ENCODE data around the gene TRNP1. TPM values are rescaled to one million over a fixed set of nuclear protein-coding genes. Genes with fewer than 3 reads are reported as not detected.
A peak's percentile ranks its signal among the peaks of the same experiment; 100 is the strongest.

Gene TRNP1
- total RNA-seq, 1 donor from 2014 or later = 106 TPM

DNA sequence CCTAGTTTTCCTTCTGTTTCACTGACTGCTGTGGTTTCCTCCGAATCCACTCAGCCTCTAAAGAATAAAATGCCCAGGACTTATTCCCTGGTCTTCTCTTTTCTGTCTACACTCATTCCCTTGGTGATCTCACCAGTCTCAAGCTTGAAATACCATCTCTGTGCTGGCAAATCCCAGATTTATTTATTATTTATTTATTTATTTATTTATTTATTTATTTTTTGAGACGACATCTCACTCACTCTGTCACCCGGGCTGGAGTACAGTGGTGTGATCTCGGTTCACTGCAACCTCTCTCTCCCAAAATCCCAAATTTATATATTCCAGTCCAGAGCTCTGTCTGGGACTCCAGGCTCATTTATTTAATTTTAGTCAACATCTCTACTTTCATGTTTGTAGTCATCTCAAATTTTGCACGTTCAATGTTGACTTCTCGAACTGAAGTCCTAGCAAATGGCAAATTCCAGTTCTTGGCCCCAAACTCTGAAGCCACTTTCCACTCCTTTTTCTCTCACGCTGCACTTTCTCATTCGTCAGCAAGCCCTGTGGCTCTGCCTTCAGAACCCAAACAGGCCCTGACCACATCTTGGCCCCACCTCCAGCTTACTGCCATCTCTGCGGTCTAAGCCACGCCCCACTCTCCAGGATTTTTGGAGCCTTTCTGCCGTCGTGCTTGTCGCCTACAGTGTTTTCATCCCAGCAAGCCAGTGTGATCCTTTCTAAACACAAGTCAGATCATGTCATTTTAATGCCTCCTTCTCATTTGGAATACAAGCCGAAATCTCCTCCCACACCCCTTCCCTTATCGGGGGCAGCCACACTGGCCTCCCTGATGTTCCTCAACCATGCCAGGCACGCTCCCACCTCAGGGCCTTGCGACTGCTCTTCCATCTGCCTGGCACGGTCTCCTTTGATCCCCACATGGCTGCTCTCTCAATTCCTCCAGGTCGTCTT is 33.4 kb downstream of the TRNP1 start:
- DNase-seq (ENCODE audit: low read depth) = peak; percentile 82

DNA sequence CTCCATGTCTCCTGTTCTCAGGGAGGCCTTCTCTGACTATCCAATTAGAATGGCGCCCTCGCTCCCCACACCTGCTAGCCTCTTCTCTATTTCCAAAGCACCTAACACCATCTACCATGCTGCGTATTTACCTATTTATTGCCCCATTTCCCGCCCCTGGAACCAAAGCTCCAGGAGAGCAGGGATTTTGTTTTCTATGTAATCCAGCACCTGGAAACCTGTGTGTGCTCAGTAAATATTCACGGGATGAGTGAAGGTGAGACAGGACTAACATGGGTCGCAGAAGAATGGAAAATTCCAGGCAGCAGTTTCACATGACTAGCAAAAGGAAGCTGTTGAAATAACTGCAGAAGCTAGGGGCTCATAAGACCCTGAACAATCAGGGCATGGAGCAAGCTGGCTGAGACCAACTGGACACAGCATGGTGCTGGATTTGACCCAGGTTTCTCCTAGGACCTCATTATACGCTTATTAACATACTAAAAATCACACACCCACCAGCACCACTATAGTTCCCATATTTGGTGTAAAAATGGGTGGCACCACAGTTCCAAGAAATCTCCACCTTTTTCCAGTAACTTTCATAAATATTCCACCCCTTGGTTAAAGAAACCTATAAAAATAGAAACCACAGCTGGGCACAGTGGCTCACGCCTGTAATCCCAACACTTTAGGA is 34.2 kb downstream of the TRNP1 start:
- peak; percentile 76 for DNase-seq (ENCODE audit: low read depth)

DNA sequence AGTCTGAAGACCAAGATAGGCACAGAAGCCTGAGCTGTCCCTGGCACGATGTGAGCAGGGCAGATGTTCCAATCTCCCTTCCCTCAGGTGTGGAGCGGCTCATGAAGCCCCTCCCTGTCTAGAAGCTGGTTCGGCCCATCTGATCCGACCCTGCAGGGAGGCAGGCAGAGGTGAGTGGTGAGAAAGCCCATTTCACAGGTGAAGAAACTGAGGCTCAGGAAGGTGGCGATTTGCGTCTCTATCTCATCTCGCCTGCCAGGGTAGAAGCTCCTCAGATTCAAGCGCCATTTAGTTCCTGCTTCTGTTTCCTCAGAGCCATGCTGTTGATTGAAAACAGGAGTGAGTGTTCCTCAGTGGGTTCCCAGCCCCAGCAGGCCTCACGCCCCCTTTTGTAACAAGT is 36.0 kb downstream of the TRNP1 start:
- DNase-seq (ENCODE audit: low read depth) = no peak

DNA sequence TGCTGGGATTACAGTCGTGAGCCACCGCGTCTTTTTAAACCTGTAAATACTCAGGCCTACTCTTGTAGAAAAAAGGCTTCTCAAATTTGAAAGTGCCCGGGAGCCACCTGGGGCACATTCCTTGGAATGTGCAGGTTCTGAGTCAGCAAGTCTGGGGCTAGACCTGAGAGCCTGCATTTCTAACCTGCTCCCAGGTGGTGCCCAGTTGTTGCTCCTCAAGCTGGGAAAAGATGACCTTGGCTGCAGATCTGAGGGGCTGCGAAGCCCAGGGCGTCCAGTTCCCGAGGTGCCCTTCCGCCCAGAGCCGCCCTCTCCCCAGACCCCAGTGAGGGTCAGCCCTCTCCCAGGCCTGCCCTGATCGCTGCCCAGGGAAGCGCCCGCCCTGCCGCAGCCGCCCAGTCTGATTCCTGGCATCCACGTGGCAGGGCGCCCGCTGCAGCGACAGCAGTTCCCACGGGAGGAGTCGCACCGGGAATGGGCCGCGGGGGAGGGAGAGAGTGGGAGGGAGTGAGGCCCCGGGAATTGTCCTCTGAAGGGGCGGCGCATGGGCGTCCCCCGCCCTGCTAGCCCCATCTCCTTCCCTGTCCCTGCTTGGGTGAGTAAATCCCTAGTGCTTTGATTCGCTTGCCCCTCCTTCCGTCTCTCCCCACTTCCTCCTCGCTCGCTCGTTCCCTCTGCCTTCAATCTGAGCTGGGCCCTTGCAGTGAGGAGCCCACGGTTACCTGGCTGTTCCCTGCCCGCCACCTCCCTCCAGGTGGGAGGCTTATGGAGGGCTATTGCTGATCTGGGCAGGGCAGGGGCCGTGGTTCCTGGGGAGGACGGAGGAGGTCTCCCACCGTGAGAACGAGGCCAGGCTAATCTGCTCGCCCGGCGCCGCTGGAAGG is 38.0 kb downstream of the TRNP1 start:
- peak; percentile 89 for DNase-seq (ENCODE audit: low read depth)

DNA sequence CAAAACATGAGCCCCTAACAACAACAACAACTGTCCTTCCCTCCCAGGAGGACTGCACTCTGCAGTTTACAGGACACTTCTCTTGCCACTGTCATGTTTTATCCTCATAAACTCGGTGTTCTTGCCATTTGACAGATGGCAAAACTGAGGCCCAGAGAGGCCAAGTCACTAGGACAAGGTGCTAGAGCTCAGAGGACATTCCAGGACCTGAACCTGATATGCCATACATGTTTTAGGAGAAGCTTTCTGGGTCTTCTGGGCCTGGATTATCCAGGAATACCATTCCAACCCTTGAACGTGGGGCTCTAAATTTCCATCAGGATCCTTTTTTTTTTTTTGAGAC is 38.6 kb downstream of the TRNP1 start:
- DNase-seq (ENCODE audit: low read depth) = no peak

DNA sequence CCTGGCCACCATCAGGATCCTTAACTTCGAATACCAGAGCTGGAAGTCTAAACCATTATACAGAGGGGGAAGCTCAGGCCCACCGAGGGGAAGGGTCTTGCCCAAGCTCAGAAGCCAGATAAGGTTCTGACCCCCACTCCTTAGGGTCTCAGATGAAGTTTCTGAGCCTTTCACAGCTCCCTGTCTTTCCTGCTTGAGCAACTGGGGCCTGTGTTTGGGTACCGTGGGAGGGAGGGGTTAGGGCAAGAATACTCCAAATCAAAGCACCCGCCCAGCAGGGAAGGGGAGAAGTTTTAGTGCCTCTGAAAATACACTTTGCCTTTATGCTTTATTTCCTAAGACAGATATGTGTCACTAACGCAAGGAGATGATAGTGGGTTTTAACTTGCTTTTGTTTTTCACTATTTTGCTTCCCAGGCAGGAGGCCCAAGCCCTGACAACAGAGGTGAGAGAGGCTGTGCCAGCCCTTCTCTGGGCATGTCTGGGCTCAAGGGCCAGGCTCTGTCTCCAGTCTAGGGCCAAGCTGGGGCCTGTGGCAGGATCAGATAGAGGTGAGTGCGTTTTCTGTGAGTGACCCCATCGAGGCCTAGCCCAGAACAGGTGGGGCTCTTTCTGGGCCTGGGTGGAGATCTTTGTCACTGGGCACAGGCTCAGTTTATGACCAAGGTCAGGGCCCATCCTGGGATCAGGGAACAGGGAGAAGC is 39.7 kb downstream of the TRNP1 start:
- no peak for DNase-seq (ENCODE audit: low read depth)

DNA sequence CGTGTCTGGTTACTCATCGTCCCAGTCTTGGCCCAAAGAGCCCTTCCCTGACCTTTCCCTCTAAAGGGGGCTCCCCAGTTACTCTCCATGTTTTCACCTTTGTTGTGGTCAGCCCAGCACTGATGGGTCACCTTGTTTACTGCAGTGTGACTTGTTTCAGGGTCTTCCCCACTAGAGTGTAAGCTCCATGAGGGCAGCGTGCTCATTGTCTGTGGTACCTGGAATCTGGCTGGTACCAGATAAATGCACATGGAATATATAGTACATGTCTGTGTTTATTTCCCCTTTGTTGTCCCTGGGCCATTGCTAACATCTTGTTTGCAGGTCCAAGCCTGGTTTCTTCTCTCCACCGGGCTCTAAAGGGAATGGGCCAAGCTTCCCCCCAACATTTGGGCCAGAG is 41.9 kb downstream of the TRNP1 start:
- no peak for DNase-seq (ENCODE audit: low read depth)

DNA sequence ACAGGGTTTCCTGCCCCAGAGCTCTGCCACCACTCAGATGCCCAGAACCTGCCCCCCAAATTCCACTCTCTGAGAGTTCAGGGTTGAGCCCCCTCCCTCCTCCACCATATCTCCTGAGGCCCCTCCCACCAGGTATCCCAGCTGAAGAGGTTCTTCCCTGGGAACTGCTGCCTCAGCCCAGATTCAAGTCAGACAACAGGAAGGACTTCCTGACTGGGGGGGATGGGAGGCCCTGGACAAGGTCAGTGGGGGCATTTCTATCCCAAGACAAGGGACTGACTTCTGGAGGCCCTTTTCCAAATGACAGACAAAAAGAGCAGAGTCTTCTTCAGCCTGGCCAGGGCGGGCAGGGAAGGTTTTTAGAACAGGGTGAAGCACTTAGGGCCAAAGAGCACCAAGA is 43.2 kb downstream of the TRNP1 start:
- no peak for DNase-seq (ENCODE audit: low read depth)

DNA sequence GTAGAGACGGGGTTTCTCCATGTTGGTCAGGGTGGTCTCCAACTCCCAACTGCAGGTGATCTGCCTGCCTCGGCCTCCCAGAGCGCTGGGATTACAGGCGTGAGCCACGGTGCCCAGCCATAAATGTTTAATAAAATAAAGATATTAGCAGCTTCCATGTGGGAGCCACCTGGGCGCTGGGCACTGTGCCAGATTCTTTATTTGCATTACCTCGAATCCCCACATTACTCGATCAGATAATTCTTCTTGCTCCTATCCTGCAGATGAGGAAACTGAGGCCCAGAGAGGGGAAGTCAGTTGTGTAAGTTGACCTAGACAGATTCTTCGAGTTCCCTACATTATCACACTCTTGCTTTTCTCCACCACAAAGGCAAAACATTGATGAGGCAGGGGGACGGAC is 44.0 kb downstream of the TRNP1 start:
- DNase-seq (ENCODE audit: low read depth) = no peak

DNA sequence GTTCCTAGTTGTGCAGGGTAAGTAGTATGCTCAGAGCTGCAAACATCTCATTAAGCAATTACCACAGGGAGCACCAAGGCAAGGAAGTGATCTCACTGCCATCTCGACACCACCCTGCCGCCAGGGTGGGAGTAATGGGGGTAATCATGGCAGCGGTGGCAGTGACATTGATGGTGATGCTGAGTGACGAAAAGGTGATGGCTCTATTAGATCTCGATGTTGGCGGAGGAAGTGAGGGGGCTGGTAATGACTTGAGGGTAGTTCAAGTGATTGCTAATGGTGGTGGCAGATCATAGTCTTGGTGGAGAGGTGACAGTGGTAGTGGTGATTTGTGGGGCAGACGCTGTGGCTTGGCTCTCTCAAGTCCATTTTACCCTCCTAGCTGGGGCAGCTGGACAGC is 44.5 kb downstream of the TRNP1 start:
- no peak for DNase-seq (ENCODE audit: low read depth)

DNA sequence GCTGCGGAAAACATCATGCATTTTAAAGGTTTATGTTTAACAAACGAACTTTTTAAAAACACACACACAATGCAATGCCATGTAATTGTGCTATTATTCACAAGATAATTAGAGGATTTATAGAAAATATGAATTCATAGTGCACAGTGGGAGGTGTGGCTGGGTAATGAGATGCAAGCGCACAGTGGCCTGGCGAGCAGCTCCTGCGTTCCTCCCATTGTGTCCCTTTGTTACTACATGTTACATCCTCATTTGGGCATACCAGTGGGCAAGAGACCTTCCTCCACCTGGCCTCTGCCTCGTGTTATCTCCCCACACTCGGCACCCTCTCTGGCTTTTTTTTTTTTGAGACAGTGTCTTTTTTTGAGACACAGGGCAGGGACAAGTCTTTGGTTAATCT is 49.2 kb downstream of the TRNP1 start:
- DNase-seq (ENCODE audit: low read depth) = no peak

DNA sequence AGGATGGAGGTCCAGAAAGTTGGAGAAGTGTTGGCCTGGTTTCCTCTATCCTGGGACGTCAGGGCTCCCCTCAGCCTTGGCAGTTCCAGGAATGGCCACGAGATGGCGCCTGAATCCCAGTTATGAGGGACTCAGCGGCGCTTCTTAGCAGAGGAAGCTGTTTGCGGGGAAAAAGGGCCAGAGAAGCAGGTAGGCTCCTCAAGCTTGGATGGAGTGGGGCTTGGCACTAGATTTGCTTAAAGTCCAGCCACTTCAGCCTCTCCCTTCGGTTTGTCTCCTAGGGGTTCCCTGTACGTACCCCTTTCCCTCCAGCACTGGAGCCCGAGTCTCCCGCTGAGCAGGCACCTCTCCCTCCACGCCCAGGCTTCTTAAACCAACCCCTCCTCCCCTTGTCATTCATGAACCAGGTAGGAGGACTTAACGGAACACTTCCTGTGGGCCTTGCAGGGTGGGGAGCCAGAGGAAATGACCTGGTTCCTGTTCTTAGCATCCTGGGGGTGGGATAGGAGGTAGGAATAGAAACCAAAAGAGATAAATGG is 51.2 kb downstream of the TRNP1 start:
- peak; percentile 57 for DNase-seq (ENCODE audit: low read depth)

DNA sequence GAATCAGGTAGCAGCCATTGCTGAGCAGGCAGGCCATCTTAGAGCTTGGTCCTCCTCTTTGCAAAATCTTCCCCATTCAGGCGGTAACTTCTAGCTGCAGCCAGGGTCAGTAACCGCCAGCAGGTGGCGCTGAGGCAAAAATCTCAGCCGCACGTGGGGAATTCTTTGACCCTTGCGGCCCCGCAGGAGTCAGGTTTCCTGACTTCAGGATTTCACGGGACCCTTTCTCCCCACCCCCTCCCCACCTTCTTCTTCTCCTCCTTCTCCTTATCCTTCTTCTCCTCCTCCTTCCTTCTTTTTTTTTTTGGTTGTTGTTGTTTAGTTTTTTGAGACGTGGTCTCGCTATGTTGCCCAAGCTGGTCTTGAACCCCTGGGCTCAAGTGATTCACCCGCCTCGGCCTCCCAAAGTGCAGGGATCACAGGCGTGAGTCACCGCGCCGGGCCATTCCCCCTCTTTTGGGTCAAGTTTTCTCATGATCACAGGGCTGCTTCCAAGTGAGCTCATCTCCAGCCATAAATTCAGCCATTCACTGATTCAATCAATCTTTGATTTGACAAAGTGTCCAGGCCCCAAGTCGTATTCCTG is 52.6 kb downstream of the TRNP1 start:
- peak; percentile 62 for DNase-seq (ENCODE audit: low read depth)

DNA sequence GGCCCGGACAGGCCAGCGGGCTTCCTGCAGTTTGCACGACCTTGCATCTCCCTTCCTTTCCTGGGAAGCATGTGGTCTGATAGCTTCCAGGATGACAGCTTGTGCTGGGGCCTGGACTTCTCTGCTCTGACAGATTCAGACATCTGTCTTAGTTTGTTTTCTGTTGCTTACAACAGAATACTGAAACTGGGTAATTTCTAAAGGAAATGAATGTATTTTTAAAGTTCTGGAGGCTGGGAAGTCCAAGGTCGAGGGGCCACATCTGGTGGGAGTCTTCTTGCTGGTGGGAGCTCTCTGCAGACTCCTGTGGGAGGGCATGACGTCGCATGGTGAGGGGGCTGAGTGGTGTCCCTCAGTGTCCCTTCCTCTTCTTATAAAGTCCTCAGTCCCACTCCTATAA is 54.4 kb downstream of the TRNP1 start:
- no peak for DNase-seq (ENCODE audit: low read depth)

DNA sequence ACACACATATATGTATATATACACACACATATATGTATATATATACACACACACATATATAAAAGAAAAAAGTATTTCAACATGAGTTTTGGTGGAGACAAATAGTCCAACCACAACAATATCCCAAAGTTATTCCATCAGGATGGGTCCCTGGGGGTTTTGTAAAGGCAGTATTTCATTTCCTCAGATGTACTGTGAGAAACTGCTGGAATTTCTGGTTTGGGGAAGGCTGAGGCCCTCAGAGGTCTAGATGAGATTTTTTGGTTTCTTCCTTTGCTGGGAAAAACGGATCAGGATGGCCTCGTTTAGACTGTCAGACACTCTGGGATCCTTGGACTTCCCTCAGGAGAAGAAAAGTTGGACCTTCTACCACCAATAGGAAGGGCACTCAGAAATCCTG is 55.6 kb downstream of the TRNP1 start:
- DNase-seq (ENCODE audit: low read depth) = no peak

DNA sequence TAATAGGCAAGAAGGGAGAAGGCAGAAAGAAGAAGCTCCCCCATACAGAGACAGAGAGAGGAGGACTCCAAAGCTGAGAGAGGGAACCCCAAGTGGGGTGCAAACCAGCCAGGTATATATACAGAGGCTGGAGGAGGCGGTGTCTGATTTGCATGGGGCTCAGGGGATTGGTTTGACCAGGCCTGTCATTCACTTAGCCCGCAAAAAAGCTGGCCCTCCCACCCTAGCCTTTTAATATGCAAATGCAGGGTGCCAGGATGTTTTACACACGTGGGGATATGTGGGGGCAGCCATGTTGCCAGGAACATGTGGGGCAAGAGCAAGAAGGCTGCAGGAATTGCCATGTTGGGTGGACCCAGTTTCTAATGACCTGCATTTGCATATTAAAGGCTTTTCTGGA is 56.1 kb downstream of the TRNP1 start:
- no peak for DNase-seq (ENCODE audit: low read depth)

Other genes with a start within 250 kb of the TRNP1 start
- 21.4 and 27.9 TPM in 2 replicates for gene PIGV, start 205.7 kb upstream of the TRNP1 start, total RNA-seq
- 8.9 and 10.3 TPM in 2 replicates for gene ZDHHC18, start 167.0 kb upstream of the TRNP1 start, total RNA-seq
- 21.6 and 97.9 TPM in 2 replicates for gene SFN, start 130.5 kb upstream of the TRNP1 start, total RNA-seq
- gene GPN2, start 103.4 kb upstream of the TRNP1 start, total RNA-seq = 10.4 and 15.1 TPM in 2 replicates
- gene GPATCH3, start 93.2 kb upstream of the TRNP1 start, total RNA-seq = 6.4 and 7.0 TPM in 2 replicates
- gene NR0B2, start 79.7 kb upstream of the TRNP1 start, total RNA-seq = not detected in 2 replicates
- 20.1 and 47.8 TPM in 2 replicates for gene NUDC, start 71.9 kb upstream of the TRNP1 start, total RNA-seq
- 2.0 and 7.1 TPM in 2 replicates for gene KDF1, start 33.2 kb upstream of the TRNP1 start, total RNA-seq
- 9.6 and 22.3 TPM in 2 replicates for gene TENT5B, start 19.2 kb downstream of the TRNP1 start, total RNA-seq
- gene SLC9A1, start 161.4 kb downstream of the TRNP1 start, total RNA-seq = 2.8 and 20.5 TPM in 2 replicates
- gene WDTC1, start 240.9 kb downstream of the TRNP1 start, total RNA-seq = 16.1 and 48.5 TPM in 2 replicates